Measurements from ENCODE around the gene GSTT2. TPM values are rescaled to one million over a fixed set of nuclear protein-coding genes. Genes with fewer than 3 reads are reported as not detected.
"Not testable (repeated sequence)": the region's sequence is repeated elsewhere in the genome, so short reads cannot be mapped to it uniquely, and the experiment has no call there.

Gene GSTT2
- total RNA-seq, 5 donors from 2014 or later (not counting 1 experiment from before 2014, with no cell fraction given) = not detected

DNA sequence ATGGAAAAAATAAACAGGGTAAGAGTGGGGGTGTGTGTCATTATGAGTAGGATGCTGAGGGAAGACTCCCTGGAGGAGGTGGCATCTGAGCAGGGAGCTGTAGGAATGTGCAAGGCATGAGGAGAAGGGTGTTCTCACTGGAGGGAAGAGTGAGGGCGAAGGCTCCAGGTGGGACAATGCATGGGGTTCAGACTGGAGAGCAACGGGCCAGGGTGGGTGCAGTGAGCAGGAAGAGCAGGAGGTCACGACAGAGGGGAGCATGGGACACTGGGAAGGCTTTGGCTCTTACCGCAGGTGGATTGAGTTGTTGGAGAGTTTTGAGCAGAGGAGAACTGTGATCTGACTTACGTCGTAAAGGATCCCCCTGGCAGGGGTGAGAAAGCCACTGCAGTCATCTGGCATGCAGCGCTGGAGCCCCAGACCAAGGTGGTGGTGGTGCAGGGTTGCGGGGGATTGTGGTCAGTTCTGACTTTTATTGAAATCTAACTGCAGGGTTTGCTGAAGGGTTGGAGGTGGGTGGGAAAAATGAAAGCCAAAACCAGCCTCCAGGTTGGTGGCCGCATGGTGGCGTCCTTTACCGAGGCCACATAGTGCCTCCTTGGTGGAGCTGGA is 27.0 kb upstream of the GSTT2 start:
- H3K4me1 Mint-ChIP-seq; CTCF ChIA-PET; H3K36me3 Mint-ChIP-seq; H3K36me3 ChIP-seq (ENCODE audit: control insufficient read depth in 2 of 2, extremely low read depth in 1 of 2, insufficient read depth in 1 of 2, low read length in 1 of 2); H3K27me3 ChIP-seq (replicated peaks in 1 of 2; ENCODE audit: control insufficient read depth in 2 of 2, extremely low read depth in 1 of 2, insufficient read depth in 2 of 2, low read length in 1 of 2); H3K4me1 ChIP-seq (ENCODE audit: control insufficient read depth in 1 of 2, extremely low read depth in 1 of 2, insufficient read depth in 2 of 2, low read length in 2 of 2); DNase-seq; H3K4me3 ChIP-seq (ENCODE audit: control insufficient read depth in 1 of 2, extremely low read depth in 1 of 2, low read length in 1 of 2); H3K9me3 Mint-ChIP-seq; ATAC-seq (replicated peaks in 1 of 4); POLR2A ChIA-PET; H3K4me3 Mint-ChIP-seq; H3K27me3 Mint-ChIP-seq; H3K27ac ChIP-seq (ENCODE audit: low read length); H3K9me3 ChIP-seq: not testable (repeated sequence)
- H3K27ac Mint-ChIP-seq = peak overlapping the region in 1 of 2 donors; percentile 48
- WGBS (ENCODE audit: insufficient coverage) = 67% methylated on average over 8 of the region's 11 CpGs

DNA sequence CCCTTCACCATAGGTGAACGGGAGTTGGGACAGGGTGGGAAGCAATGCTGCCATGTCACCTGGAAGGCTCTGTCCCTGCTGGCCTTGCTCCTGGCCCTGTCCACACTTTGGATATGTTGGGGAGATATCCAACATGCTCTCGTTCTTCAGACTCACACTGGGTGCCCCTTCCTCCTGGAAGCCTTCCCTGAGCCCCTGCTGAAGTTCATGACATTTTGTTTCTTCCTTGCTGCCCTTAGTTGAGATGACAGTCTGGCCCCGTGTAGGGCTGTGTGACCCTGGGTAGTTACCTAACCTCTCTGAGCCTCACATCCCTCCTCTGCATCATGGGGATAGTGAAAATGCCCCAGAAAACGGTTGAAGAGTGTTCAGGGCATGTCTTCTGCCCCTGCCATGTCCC is 26.4 kb upstream of the GSTT2 start:
- H3K9me3 Mint-ChIP-seq; H3K27ac Mint-ChIP-seq; H3K36me3 ChIP-seq (ENCODE audit: control insufficient read depth in 2 of 2, extremely low read depth in 1 of 2, insufficient read depth in 1 of 2, low read length in 1 of 2); H3K36me3 Mint-ChIP-seq; H3K4me3 Mint-ChIP-seq; POLR2A ChIA-PET; DNase-seq; H3K27me3 Mint-ChIP-seq; ATAC-seq (replicated peaks in 1 of 4); H3K4me3 ChIP-seq (ENCODE audit: control insufficient read depth in 1 of 2, extremely low read depth in 1 of 2, low read length in 1 of 2); H3K9me3 ChIP-seq; H3K4me1 ChIP-seq (ENCODE audit: control insufficient read depth in 1 of 2, extremely low read depth in 1 of 2, insufficient read depth in 2 of 2, low read length in 2 of 2); CTCF ChIA-PET; H3K27me3 ChIP-seq (replicated peaks in 1 of 2; ENCODE audit: control insufficient read depth in 2 of 2, extremely low read depth in 1 of 2, insufficient read depth in 2 of 2, low read length in 1 of 2); H3K27ac ChIP-seq (ENCODE audit: low read length); H3K4me1 Mint-ChIP-seq: not testable (repeated sequence)
- 58% methylated on average over 1 of the region's 4 CpGs for WGBS (ENCODE audit: insufficient coverage)

DNA sequence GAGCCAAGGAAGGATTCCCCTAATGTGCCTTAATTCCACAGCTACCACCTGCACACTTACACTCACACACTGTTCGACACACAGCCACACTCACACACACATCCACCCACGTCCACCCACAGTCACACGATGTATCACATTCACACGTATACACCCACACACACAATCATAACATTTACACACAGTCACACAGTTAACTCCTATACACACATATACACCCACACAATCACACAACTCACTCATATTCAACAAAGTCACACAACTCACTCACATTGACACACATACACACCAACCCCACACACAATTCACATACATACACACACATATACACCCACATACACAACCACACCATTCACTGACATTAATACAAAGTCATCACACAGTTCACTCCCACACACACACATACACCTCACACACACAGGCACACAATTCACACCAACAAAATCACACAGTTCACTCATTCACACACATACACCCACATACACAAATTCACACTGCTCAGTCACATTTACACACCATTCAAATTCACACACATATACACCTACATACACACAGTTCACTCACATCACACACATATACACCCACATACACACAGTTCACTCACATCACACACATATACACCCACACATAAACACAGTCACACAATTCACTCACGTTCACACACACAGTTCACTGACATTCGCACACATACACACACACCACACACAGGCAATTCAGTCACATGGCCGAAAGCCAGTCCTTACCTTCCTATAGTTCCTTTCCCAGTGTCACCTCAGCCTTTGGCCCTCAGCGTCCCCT is 25.5 kb upstream of the GSTT2 start:
- H3K36me3 Mint-ChIP-seq; H3K27ac ChIP-seq (ENCODE audit: low read length); ATAC-seq (replicated peaks in 1 of 4); H3K27me3 ChIP-seq (replicated peaks in 1 of 2; ENCODE audit: control insufficient read depth in 2 of 2, extremely low read depth in 1 of 2, insufficient read depth in 2 of 2, low read length in 1 of 2); H3K4me1 Mint-ChIP-seq; CTCF ChIA-PET; POLR2A ChIA-PET; H3K27ac Mint-ChIP-seq; H3K9me3 ChIP-seq; H3K9me3 Mint-ChIP-seq; H3K4me1 ChIP-seq (ENCODE audit: control insufficient read depth in 1 of 2, extremely low read depth in 1 of 2, insufficient read depth in 2 of 2, low read length in 2 of 2); H3K36me3 ChIP-seq (ENCODE audit: control insufficient read depth in 2 of 2, extremely low read depth in 1 of 2, insufficient read depth in 1 of 2, low read length in 1 of 2); DNase-seq; H3K4me3 ChIP-seq (ENCODE audit: control insufficient read depth in 1 of 2, extremely low read depth in 1 of 2, low read length in 1 of 2); H3K4me3 Mint-ChIP-seq; H3K27me3 Mint-ChIP-seq: not testable (repeated sequence)
- WGBS (ENCODE audit: insufficient coverage) = 71% methylated on average over 8 of the region's 8 CpGs

GRCh38 chr22:23954991-23955305 is 25.0 kb upstream of the GSTT2 start:
- H3K27ac ChIP-seq (ENCODE audit: low read length); CTCF ChIA-PET; H3K36me3 Mint-ChIP-seq; POLR2A ChIA-PET; DNase-seq; H3K27ac Mint-ChIP-seq; H3K9me3 Mint-ChIP-seq; H3K27me3 ChIP-seq (replicated peaks in 1 of 2; ENCODE audit: control insufficient read depth in 2 of 2, extremely low read depth in 1 of 2, insufficient read depth in 2 of 2, low read length in 1 of 2); ATAC-seq (replicated peaks in 1 of 4); H3K36me3 ChIP-seq (ENCODE audit: control insufficient read depth in 2 of 2, extremely low read depth in 1 of 2, insufficient read depth in 1 of 2, low read length in 1 of 2); H3K4me1 ChIP-seq (ENCODE audit: control insufficient read depth in 1 of 2, extremely low read depth in 1 of 2, insufficient read depth in 2 of 2, low read length in 2 of 2); H3K27me3 Mint-ChIP-seq; H3K4me1 Mint-ChIP-seq; H3K4me3 Mint-ChIP-seq; H3K9me3 ChIP-seq; H3K4me3 ChIP-seq (ENCODE audit: control insufficient read depth in 1 of 2, extremely low read depth in 1 of 2, low read length in 1 of 2): not testable (repeated sequence)
- WGBS (ENCODE audit: insufficient coverage) = 96% methylated on average over 3 of the region's 6 CpGs

- not testable (repeated sequence) for H3K9me3 ChIP-seq; H3K4me3 Mint-ChIP-seq; H3K4me1 ChIP-seq (ENCODE audit: control insufficient read depth in 1 of 2, extremely low read depth in 1 of 2, insufficient read depth in 2 of 2, low read length in 2 of 2); H3K27ac Mint-ChIP-seq; DNase-seq; ATAC-seq (replicated peaks in 1 of 4); H3K36me3 ChIP-seq (ENCODE audit: control insufficient read depth in 2 of 2, extremely low read depth in 1 of 2, insufficient read depth in 1 of 2, low read length in 1 of 2); H3K27ac ChIP-seq (ENCODE audit: low read length); H3K36me3 Mint-ChIP-seq; H3K9me3 Mint-ChIP-seq; H3K4me1 Mint-ChIP-seq; H3K27me3 ChIP-seq (replicated peaks in 1 of 2; ENCODE audit: control insufficient read depth in 2 of 2, extremely low read depth in 1 of 2, insufficient read depth in 2 of 2, low read length in 1 of 2); H3K4me3 ChIP-seq (ENCODE audit: control insufficient read depth in 1 of 2, extremely low read depth in 1 of 2, low read length in 1 of 2)
- POLR2A ChIA-PET = interaction anchor here in 1 of 2 donors (0.6 kb wide), 1 partner anchor 55 kb away, joined by 4 read pairs; the partner anchor contains the start of gene CABIN1
- no CpG with 5 or more reads among the region's 8 CpGs for WGBS (ENCODE audit: insufficient coverage)
- H3K27me3 Mint-ChIP-seq = peaks cover 0 to 14% of the 10 kb centered on the region in 2 donors
- CTCF ChIA-PET = interaction anchor here in 1 of 2 donors (0.5 kb wide), 1 partner anchor 98 kb away, joined by 9 read pairs; the partner anchor contains the start of gene SLC2A11
Measured at GRCh38 chr22:23955886-23956285, 24.0 kb upstream of the GSTT2 start.

DNA sequence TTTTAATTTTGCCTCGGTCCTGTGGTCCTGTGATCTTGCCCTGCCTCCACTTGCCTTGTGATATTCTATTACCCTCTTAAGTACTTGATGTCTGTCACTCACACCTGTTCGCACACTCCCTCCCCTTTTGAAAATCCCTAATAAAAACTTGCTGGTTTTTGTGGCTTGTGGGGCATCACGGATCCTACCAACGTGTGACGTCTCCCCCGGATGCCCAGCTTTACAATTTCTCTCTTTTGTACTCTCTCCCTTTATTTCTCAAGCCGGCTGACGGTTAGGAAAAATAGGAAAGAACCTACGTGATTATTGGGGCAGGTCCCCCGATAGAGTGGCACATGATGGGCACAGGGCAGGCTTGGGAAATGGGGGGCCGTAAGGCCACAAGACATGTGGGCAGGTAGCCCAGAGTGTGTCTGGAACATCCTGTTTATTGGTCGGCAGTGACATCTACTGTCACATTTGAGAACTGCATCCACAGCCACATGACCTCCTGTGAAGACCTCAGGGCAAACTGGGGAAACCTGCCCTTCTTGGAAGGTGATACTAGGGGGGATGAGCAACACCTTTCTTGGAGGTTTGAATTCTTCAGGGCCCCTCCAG is 23.5 kb upstream of the GSTT2 start:
- H3K27ac Mint-ChIP-seq = peak overlapping the region in 1 of 2 donors; percentile 55
- not testable (repeated sequence) for H3K9me3 Mint-ChIP-seq
- CTCF ChIA-PET = interaction anchor here in 1 of 2 donors (0.5 kb wide), 1 partner anchor 99 kb away, joined by 9 read pairs; the partner anchor contains the start of gene SLC2A11

More for the DNA sequence above, 23.5 kb upstream of the GSTT2 start:
- H3K36me3 Mint-ChIP-seq; H3K4me1 Mint-ChIP-seq; H3K36me3 ChIP-seq (ENCODE audit: control insufficient read depth in 2 of 2, extremely low read depth in 1 of 2, insufficient read depth in 1 of 2, low read length in 1 of 2); H3K4me3 ChIP-seq (ENCODE audit: control insufficient read depth in 1 of 2, extremely low read depth in 1 of 2, low read length in 1 of 2); H3K9me3 ChIP-seq; H3K27ac ChIP-seq (ENCODE audit: low read length); H3K27me3 ChIP-seq (replicated peaks in 1 of 2; ENCODE audit: control insufficient read depth in 2 of 2, extremely low read depth in 1 of 2, insufficient read depth in 2 of 2, low read length in 1 of 2); H3K4me1 ChIP-seq (ENCODE audit: control insufficient read depth in 1 of 2, extremely low read depth in 1 of 2, insufficient read depth in 2 of 2, low read length in 2 of 2); H3K4me3 Mint-ChIP-seq: not testable (repeated sequence)
- ATAC-seq (replicated peaks in 1 of 4) (peak; percentile 85 to 97 (median 87)), DNase-seq (peak in 34 of 35 experiments; percentile 28 to 88 (median 66))
- H3K27me3 Mint-ChIP-seq = peaks cover 0 to 14% of the 10 kb centered on the region in 2 donors
- POLR2A ChIA-PET = interaction anchor here in 1 of 2 donors (0.6 kb wide), 1 partner anchor 55 kb away, joined by 4 read pairs; the partner anchor contains the start of gene CABIN1
- WGBS (ENCODE audit: insufficient coverage) = no CpG with 5 or more reads among the region's 12 CpGs
